ENCODE measurements around the gene EFNA4. TPM values are rescaled to one million over a fixed set of nuclear protein-coding genes. Genes with fewer than 3 reads are reported as not detected.
"Not testable (repeated sequence)": the region's sequence is repeated elsewhere in the genome, so short reads cannot be mapped to it uniquely, and the experiment has no call there.

The EFNA4 gene
- total RNA-seq, 2 donors from 2014 or later: 2.6 to 4.9 TPM

GRCh38 chr1:155106862-155107261 is 43.3 kb downstream of the EFNA4 start:
- Mint-ChIP-seq H3K36me3 (ENCODE audit: low read depth) (peaks cover 3% of the 10 kb centered on the region), H3K4me3 (no peak overlapping the region), H3K27ac (no peak overlapping the region), H3K27me3 (peaks cover 17% of the 10 kb centered on the region), H3K4me1 (peaks cover 4% of the 10 kb centered on the region)
- ATAC-seq: no peak
- DNase-seq: no peak
- H3K9me3 ChIP-seq (ENCODE audit: control insufficient read depth, low read length, poor library complexity, severe bottlenecking): no peaks in the 10 kb centered on the region

- Mint-ChIP-seq H3K4me3 (no peak overlapping the region), H3K27me3 (peaks cover 17% of the 10 kb centered on the region), H3K36me3 (ENCODE audit: low read depth) (peaks cover 3% of the 10 kb centered on the region), H3K4me1 (peaks cover 4% of the 10 kb centered on the region), H3K27ac (no peak overlapping the region)
- no peaks in the 10 kb centered on the region for H3K9me3 ChIP-seq (ENCODE audit: control insufficient read depth, low read length, poor library complexity, severe bottlenecking)
- no peak for ATAC-seq
- no peak for DNase-seq
Measured at GRCh38 chr1:155107309-155108264, 44.0 kb downstream of the EFNA4 start.

GRCh38 chr1:155108296-155108695 is 44.8 kb downstream of the EFNA4 start:
- Mint-ChIP-seq H3K4me1 (peaks cover 4% of the 10 kb centered on the region), H3K36me3 (ENCODE audit: low read depth) (peaks cover 3% of the 10 kb centered on the region), H3K27me3 (peaks cover 17% of the 10 kb centered on the region), H3K4me3 (no peak overlapping the region), H3K27ac (no peak overlapping the region)
- no peaks in the 10 kb centered on the region for H3K9me3 ChIP-seq (ENCODE audit: control insufficient read depth, low read length, poor library complexity, severe bottlenecking)
- ATAC-seq (no peak), DNase-seq (no peak)

DNA sequence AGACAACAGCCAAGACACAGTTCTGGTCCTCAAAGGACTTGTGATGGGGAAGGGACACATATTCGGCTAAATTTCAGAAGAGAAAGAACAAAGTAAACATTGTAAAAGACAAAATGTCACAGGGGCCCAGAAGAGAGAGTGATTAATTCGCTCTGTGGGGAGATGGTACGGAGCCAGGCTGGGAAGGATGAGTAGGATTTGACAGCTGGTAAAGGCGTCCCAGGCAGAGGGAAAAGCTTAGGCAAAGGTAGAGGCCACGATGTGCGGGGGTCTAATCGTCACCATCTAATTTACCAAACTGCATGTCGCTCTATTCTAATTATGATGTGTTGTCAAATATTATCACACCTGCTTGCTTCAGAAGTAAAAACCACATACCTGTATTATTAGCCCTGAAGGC is 46.8 kb downstream of the EFNA4 start:
- Mint-ChIP-seq H3K36me3 (ENCODE audit: low read depth) (peaks cover 3% of the 10 kb centered on the region), H3K4me1 (peaks cover 6% of the 10 kb centered on the region), H3K4me3 (no peak overlapping the region), H3K27me3 (peaks cover 15% of the 10 kb centered on the region), H3K27ac (no peak overlapping the region)
- DNase-seq (no peak), ATAC-seq (no peak)
- no peaks in the 10 kb centered on the region for H3K9me3 ChIP-seq (ENCODE audit: control insufficient read depth, low read length, poor library complexity, severe bottlenecking)

- Mint-ChIP-seq H3K27ac (no peak overlapping the region), H3K27me3 (peaks cover 11% of the 10 kb centered on the region), H3K4me1 (peaks cover 6% of the 10 kb centered on the region), H3K36me3 (ENCODE audit: low read depth) (no peaks in the 10 kb centered on the region), H3K4me3 (no peak overlapping the region)
- ATAC-seq (no peak), DNase-seq (no peak)
- no peaks in the 10 kb centered on the region for H3K9me3 ChIP-seq (ENCODE audit: control insufficient read depth, low read length, poor library complexity, severe bottlenecking)
Measured at GRCh38 chr1:155110826-155111225, 47.3 kb downstream of the EFNA4 start.

- Mint-ChIP-seq H3K4me3 (no peak overlapping the region), H3K27ac (no peak overlapping the region), H3K4me1 (peaks cover 6% of the 10 kb centered on the region), H3K36me3 (ENCODE audit: low read depth) (no peaks in the 10 kb centered on the region), H3K27me3 (peaks cover 18% of the 10 kb centered on the region)
- DNase-seq (no peak), ATAC-seq (no peak)
- no peaks in the 10 kb centered on the region for H3K9me3 ChIP-seq (ENCODE audit: control insufficient read depth, low read length, poor library complexity, severe bottlenecking)
Measured at GRCh38 chr1:155113450-155113980, 50.0 kb downstream of the EFNA4 start.

DNA sequence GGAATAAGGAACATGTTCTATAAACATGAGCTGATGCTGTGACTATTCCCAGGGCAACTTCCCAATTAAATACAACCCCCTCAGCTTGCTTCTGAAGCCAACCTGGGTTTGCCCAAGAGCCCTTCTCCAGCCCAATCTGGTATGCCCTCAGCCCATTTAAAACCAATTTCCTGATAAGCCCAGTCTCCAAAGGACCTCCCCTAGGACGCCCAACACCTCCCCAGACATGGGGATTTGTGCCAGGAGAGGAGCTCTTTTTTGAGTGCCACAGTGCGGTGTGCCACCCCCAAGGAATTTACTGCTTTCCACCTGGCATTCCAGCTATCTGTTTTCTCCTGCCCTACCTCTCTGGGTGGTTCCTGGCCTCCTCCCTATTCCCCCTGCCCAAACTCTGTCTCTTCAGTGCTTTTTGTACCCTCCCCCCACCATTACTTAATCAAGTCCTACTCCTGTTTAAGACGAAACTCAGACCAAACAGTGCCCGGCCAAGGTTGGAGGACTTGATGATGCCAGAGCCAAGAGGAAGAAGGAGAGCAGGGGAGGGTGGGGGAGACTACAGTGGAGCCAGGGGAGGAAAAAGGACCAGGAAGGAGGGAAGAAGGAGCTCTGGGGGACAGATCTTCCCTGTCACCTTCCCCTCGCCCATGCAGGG is 52.7 kb downstream of the EFNA4 start:
- peaks cover 2% of the 10 kb centered on the region for H3K4me1 Mint-ChIP-seq

DNA sequence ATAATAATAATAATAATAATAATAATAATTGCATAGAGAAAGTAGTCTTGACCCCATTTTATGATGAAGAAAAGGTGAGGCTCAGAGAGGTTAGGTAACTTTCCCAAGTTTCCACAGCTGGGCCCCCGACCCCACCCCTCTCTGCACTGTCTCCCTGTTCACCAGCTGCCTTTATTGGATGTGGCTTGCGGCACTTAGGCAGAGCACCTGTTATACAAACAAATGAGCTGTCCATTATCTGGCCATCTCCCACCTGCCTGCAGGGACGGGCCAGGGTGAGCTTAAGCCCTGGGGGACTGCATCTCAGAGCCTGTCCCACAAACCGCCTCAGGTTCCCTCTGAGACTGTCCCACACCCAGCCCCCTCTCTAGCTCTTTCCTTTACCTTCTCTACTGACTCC is 54.1 kb downstream of the EFNA4 start:
- H3K27me3 Mint-ChIP-seq: peaks cover 23% of the 10 kb centered on the region
- H3K27ac Mint-ChIP-seq: no peak overlapping the region
- ATAC-seq (no peak), DNase-seq (no peak)
- H3K4me3 Mint-ChIP-seq: no peak overlapping the region
- H3K9me3 ChIP-seq (ENCODE audit: control insufficient read depth, low read length, poor library complexity, severe bottlenecking): no peaks in the 10 kb centered on the region
- H3K36me3 Mint-ChIP-seq (ENCODE audit: low read depth): no peaks in the 10 kb centered on the region
- H3K4me1 Mint-ChIP-seq: peaks cover 2% of the 10 kb centered on the region

More for the DNA sequence above, 52.7 kb downstream of the EFNA4 start:
- H3K27ac Mint-ChIP-seq: no peak overlapping the region
- no peaks in the 10 kb centered on the region for H3K9me3 ChIP-seq (ENCODE audit: control insufficient read depth, low read length, poor library complexity, severe bottlenecking)
- H3K36me3 Mint-ChIP-seq (ENCODE audit: low read depth): no peaks in the 10 kb centered on the region
- DNase-seq (no peak), ATAC-seq (no peak)
- H3K27me3 Mint-ChIP-seq: peaks cover 22% of the 10 kb centered on the region
- H3K4me3 Mint-ChIP-seq: no peak overlapping the region

DNA sequence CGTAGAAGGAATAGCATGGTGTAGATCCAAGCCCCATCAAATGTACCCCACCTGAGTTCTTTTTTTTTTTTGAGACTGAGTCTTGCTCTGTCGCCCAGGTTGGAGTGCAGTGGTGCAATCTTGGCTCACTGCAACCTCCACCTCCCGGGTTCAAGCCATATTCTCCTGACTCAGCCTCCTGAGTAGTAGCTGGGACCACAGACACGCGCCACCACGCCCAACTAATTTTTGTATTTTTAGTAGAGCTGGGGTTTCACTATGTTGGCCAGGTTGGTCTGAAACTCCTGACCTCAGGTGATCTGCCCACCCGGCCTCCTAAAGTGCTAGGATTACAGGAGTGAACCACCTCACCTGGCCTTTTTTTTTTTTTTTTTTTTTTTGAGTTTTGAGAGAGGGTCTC is 54.5 kb downstream of the EFNA4 start:
- H3K36me3 Mint-ChIP-seq (ENCODE audit: low read depth): not testable (repeated sequence)

More for the DNA sequence above, 54.5 kb downstream of the EFNA4 start:
- ATAC-seq; H3K4me1 Mint-ChIP-seq; H3K4me3 Mint-ChIP-seq; H3K9me3 ChIP-seq (ENCODE audit: control insufficient read depth, low read length, poor library complexity, severe bottlenecking); DNase-seq; H3K27ac Mint-ChIP-seq: not testable (repeated sequence)
- peaks cover 23% of the 10 kb centered on the region for H3K27me3 Mint-ChIP-seq

Other genes starting within 250 kb of the EFNA4 start
- gene KCNN3, start 193.5 kb upstream of the EFNA4 start, total RNA-seq: under 1 TPM; 0.12 to 0.29 TPM
- 10 to 100 TPM; 19.0 to 19.9 TPM for gene PMVK, start 127.0 kb upstream of the EFNA4 start, total RNA-seq
- gene PBXIP1, start 107.6 kb upstream of the EFNA4 start, total RNA-seq: 100 to 1,000 TPM; 634 to 767 TPM
- gene PYGO2, start 102.0 kb upstream of the EFNA4 start, total RNA-seq: 10 to 100 TPM; 34.7 to 45.1 TPM
- gene SHC1, start 93.0 kb upstream of the EFNA4 start, total RNA-seq: 100 to 1,000 TPM in 1 of 2 donors, 10 to 100 TPM in 1; 99.5 to 105 TPM
- 1 to 10 TPM; 9.3 to 9.4 TPM for gene CKS1B, start 89.1 kb upstream of the EFNA4 start, total RNA-seq
- 10 to 100 TPM; 33.2 to 34.7 TPM for gene FLAD1, start 80.4 kb upstream of the EFNA4 start, total RNA-seq
- not detected for gene LENEP, start 70.2 kb upstream of the EFNA4 start, total RNA-seq
- 10 to 100 TPM; 63.8 to 73.6 TPM for gene ZBTB7B, start 60.9 kb upstream of the EFNA4 start, total RNA-seq
- gene DCST2, start 30.0 kb upstream of the EFNA4 start, total RNA-seq: 1 to 10 TPM in 1 of 2 donors, under 1 TPM in 1; 0.94 to 1.3 TPM
- under 1 TPM; 0.23 to 0.57 TPM for gene DCST1, start 29.9 kb upstream of the EFNA4 start, total RNA-seq
- gene ADAM15, start 12.4 kb upstream of the EFNA4 start, total RNA-seq: 10 to 100 TPM; 30.3 to 33.8 TPM
- 1 to 10 TPM in 1 of 2 donors, under 1 TPM in 1; 0.29 to 1.3 TPM for gene EFNA3, start 15.1 kb downstream of the EFNA4 start, total RNA-seq
- 1 to 10 TPM in 1 of 2 donors, not detected in 1; 1.0 TPM for gene EFNA1, start 64.1 kb downstream of the EFNA4 start, total RNA-seq
- gene SLC50A1, start 72.1 kb downstream of the EFNA4 start, total RNA-seq: 10 to 100 TPM; 25.6 to 27.8 TPM
- gene DPM3, start 76.8 kb downstream of the EFNA4 start, total RNA-seq: 10 to 100 TPM; 32.1 to 36.0 TPM
- gene KRTCAP2, start 109.6 kb downstream of the EFNA4 start, total RNA-seq: 100 to 1,000 TPM; 110 to 127 TPM
- 10 to 100 TPM in 1 of 2 donors, 1 to 10 TPM in 1; 9.8 to 12.7 TPM for gene TRIM46, start 110.1 kb downstream of the EFNA4 start, total RNA-seq
- 10 to 100 TPM; 34.6 to 38.4 TPM for gene THBS3, start 144.2 kb downstream of the EFNA4 start, total RNA-seq
- gene MTX1, start 145.0 kb downstream of the EFNA4 start, total RNA-seq: 10 to 100 TPM; 20.7 to 28.5 TPM
- gene ENTREP3, start 191.7 kb downstream of the EFNA4 start, total RNA-seq: 1 to 10 TPM; 8.6 to 9.3 TPM
- 10 to 100 TPM; 60.1 to 69.4 TPM for gene SCAMP3, start 198.6 kb downstream of the EFNA4 start, total RNA-seq
- gene CLK2, start 209.8 kb downstream of the EFNA4 start, total RNA-seq: 10 to 100 TPM; 54.8 to 57.8 TPM
- gene HCN3, start 213.7 kb downstream of the EFNA4 start, total RNA-seq: 1 to 10 TPM; 1.3 to 1.5 TPM
- gene PKLR, start 237.7 kb downstream of the EFNA4 start, total RNA-seq: not detected
- gene FDPS, start 245.1 kb downstream of the EFNA4 start, total RNA-seq: 10 to 100 TPM; 63.0 TPM